GM21576 (cell line): ENCODE measurements around the gene WEE1.
A peak's percentile ranks its signal among the peaks of the same experiment; 100 is the strongest.
"Not testable (repeated sequence)": the region's sequence is repeated elsewhere in the genome, so short reads cannot be mapped to it uniquely, and the experiment has no call there.

Experiments
- ATAC-seq: cut with Tn5 transposase; IDR thresholded peaks from one replicate; pipeline ENCODE4 v1.9.1; 2021; ENCODE audit warnings: mild to moderate bottlenecking, moderate library complexity; ENCODE audit not compliant: unreplicated experiment

The WEE1 gene

GRCh38 chr11:9573052-9573774 lies at the start of gene WEE1:
Gene WEE1 (plus strand): TSS chr11:9573670. CDS start chr11:9573934, 264 bp downstream.
- peak; percentile 81 for ATAC-seq

GRCh38 chr11:9524001-9524400 lies 49.5 kb upstream of the WEE1 start:
- no peak for ATAC-seq

DNA sequence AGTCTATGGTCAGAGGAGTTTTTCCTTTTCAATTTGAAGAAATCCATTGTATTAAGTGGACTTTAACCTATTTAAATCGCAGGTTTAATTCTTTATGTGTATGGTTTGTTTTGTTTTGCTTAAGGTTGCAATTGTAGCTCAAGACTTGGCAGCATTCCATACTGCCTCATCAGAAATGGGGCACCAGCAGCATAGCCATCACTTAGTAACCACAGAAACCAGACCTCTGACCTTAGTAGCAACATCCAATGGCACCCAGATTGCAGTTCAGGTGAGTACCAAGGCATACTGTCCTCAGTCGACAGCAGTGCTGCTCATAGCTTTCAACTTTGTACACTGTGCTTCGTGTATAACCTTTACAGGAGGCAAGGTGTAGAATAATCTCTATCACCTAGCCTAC lies 48.4 kb upstream of the WEE1 start:
- no peak for ATAC-seq

DNA sequence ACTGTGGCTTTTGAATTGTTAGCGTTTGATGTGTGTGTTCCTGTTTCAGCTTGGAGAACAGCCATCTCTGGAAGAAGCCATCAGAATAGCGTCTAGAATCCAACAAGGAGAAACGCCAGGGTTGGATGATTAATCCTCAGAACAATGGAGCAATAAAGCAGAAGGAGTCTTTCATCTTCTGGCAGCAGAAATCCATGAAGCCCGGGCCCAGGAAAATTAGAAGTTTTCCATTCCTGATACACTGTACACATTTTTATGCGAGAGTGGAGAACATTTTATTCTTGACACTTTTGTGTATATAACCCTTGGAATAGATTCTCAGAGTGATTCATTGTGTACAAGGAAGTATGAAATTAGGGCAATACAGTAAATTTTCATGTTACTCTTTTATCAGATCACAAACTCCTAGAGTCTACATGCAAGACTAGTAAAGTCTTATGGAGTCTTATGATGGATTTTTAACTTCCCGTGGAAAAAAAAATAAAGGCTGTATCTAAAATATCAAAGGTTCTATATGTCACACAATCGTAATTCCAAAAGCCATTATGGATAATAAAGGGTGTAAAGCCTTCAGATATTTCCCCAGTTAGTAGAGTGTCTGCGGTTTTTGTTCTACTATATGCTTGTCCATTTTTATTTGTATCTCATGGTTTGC lies 45.9 kb upstream of the WEE1 start:
- no peak for ATAC-seq

GRCh38 chr11:9528136-9528501 lies 45.4 kb upstream of the WEE1 start:
- no peak for ATAC-seq

- ATAC-seq, result no peak
Observed at GRCh38 chr11:9528573-9529333, 44.7 kb upstream of the WEE1 start.

DNA sequence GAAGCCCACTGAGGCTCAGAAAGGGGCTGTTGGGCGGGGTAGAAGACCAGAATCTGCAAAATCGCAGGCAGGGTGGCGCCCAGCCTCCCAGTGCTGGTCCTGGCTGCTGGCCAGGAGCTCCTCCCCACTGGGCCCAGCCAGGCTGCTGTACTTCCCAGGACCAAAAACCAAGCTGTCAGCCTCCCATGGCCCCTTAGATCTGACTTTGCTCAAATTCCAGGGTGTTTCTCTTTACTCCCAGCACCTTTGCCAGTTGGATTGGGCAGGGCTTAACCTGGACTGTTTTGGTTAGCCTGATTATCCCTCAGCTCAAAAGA lies 44.2 kb upstream of the WEE1 start:
- ATAC-seq, result no peak

DNA sequence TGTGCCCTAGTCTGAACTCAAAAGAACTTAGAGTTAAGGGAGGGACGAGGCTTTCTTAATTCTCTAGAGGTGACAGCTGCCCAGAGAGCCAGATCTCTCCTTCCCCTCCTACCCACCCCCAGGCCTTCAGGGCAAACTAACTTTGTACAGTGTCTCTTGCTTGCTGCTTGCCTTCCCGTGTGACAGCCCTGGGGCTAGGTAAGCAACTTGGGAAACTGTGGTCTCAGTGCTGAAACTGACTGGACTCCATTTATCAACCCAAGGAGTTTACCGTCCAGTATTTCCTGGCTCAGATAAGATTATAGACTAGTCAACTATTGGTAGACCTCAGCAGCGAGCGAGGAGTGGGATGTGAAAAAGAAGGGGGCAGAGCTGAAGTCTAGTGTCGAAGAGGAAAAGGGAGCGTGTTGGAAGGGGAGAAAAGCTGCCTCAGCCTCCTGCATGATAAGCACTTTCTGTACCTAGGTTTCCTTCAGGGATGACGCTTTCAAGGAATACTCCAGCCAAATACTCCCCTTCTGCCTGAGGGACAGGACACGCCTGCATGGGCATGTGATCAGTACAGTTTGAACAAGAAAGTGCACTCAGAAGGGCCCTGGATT lies 43.3 kb upstream of the WEE1 start:
- ATAC-seq, result no peak

GRCh38 chr11:9530901-9531625 lies 42.4 kb upstream of the WEE1 start:
- ATAC-seq, result no peak

DNA sequence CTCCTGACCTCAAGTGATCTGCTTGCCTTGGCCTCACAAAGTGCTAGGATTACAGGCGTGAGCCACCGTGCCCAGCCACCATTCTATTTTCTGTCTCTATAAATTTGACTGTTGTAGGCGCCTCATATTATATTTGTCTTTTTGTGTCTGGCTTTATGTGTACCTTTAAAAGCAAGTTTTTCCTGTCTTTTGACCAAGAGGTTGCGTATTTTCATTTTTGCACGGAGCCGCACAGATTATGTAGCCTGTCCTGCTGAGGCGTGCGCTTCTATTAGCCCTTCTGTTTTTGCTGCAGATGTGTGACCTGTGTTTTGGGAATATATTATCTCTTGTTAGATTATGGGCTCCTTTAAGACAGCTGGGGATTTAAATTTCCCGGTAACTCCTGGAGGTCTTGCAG lies 40.4 kb upstream of the WEE1 start:
- ATAC-seq, result no peak

- ATAC-seq, result no peak
Observed at GRCh38 chr11:9533736-9534473, 39.6 kb upstream of the WEE1 start.

GRCh38 chr11:9535189-9535781 lies 38.2 kb upstream of the WEE1 start:
- ATAC-seq, result no peak

GRCh38 chr11:9538548-9538947 lies 34.9 kb upstream of the WEE1 start:
- ATAC-seq, result no peak

DNA sequence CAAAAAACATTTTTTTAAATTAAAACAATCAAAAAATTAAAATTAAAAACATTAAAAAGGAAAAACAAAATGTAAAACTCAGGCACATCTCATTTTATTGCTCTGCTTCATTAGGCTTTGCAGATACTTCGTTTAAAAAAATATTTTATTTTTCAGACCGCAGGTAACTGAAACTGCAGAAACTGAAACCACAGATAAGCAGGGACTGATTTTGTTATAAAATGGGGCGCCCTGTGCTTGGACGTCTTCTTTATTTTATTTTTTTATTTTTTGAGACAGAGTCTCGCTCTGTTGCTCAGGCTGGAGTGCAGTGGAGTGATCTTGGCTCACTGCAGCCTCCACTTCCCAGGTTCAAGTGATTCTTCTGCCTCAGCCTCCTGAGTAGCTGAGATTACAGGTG lies 24.3 kb upstream of the WEE1 start:
- ATAC-seq, result not testable (repeated sequence)

DNA sequence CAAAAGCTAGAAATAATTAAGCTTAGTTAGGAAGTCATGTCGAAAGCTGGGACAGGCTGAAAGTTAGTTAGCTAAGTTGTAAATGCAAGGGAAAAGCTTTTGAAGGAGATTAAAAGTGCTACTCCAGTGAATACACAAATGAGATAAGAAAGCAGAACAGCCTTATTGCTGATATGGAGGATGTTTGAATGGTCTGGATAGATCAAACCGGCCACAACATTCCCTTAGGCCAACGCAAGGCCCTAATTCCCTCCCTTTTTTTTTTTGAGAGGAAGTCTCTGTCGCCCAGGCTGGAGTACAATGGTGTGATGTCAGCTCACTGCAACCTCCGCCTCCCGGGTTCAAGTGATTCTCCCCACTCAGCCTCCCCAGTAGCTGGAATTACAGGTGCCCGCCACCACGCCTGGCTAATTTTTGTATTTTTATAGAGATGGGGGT lies 23.3 kb upstream of the WEE1 start:
- no peak for ATAC-seq

GRCh38 chr11:9561279-9561982 lies 12.0 kb upstream of the WEE1 start:
- ATAC-seq, result no peak

DNA sequence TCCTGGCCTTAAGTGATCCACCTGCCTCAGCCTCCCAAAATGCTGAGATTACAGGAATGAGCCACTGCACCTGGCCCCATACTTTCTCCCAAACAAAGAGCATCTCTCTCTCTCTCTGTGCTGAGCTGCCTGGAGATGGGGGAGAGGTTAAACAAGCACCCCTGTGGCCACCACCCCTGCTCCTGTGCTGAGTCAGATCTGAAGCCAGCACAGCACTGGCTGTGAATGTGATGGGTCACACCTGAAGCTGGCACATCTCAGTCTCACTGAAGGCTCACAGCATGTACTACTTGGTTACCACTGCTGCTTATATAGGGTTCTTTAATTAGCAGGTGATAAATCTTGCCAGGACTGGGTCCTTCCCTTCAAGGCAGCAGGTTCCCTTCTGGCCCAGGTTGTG lies 10.8 kb upstream of the WEE1 start:
- ATAC-seq, result no peak

GRCh38 chr11:9563196-9563730 lies 10.2 kb upstream of the WEE1 start:
- ATAC-seq, result no peak
